Adrenal gland (tissue), 12 donors: ENCODE data around the gene ARFGEF3. TPM values are rescaled to one million over a fixed set of nuclear protein-coding genes. Genes with fewer than 3 reads are reported as not detected.
"Not testable (repeated sequence)": the region's sequence is repeated elsewhere in the genome, so short reads cannot be mapped to it uniquely, and the experiment has no call there.

Experiments used
- DNase-seq, 7 donors: peaks; one replicate each; pipeline ENCODE4 v3.0.0-alpha.2; 2019 to 2020
- H3K27ac ChIP-seq, 5 donors: fragments of 200-600 bp; sonication (generic) in 4 of 5; 1 replicate in 3 of 5; 2 replicates in 2 of 5; pipeline versions ENCODE4 v1.5.1 to v1.8.0; 2016 to 2020; ENCODE audit warnings: mild to moderate bottlenecking in 1 of 5
- H3K27me3 ChIP-seq: fragments of 200-600 bp; 2 replicates; pipeline ENCODE4 v1.8.0; 2021
- H3K36me3 ChIP-seq, 2 donors: fragments of 200-600 bp; replicated peaks in 1 of 2; 1 replicate in 1 of 2; 2 replicates in 1 of 2; pipeline versions ENCODE4 v1.5.1 to v1.8.0; 2018 to 2022
- H3K4me1 ChIP-seq, 2 donors: fragments of 200-600 bp; replicated peaks in 1 of 2; 1 replicate in 1 of 2; 2 replicates in 1 of 2; pipeline versions ENCODE4 v1.5.1 to v1.8.0; 2018 to 2021
- H3K4me3 ChIP-seq, 4 donors: fragments of 200-600 bp; sonication (generic) in 3 of 4; one replicate each; pipeline ENCODE4 v1.5.1; 2016 to 2018
- H3K9me3 ChIP-seq, 3 donors: fragments of 200-600 bp; sonication (generic) in 1 of 3; replicated peaks in 1 of 3; 1 replicate in 2 of 3; 2 replicates in 1 of 3; pipeline versions ENCODE4 v1.5.1 to v1.8.0; 2016 to 2021
- CTCF ChIP-seq, 6 experiments: fragments of 450-650 bp in 4 of 6; fragments of 200-600 bp in 2 of 6; sonication (generic) in 1 of 6; IDR thresholded peaks; 1 replicate in 5 of 6; 2 replicates in 1 of 6; pipeline versions ENCODE4 v1.5.1 to v1.8.0; 2016 to 2021; ENCODE audit warnings: antibody characterized with exemption in 6 of 6, mild to moderate bottlenecking in 2 of 6, moderate library complexity in 1 of 6
- POLR2A ChIP-seq, 2 donors: fragments of 450-650 bp; IDR thresholded peaks; one replicate each; pipeline ENCODE4 v1.6.1; 2017; ENCODE audit warnings: antibody characterized with exemption in 2 of 2, mild to moderate bottlenecking in 2 of 2, moderate library complexity in 1 of 2
- whole genome bisulfite sequencing, 4 donors: extraction: QIAGEN DNeasy Blood & Tissue Kit in 2 of 4; methylation state at CpG; one replicate each; pipeline versions ENCODE4 v1.1.5 to v1.1.7; 2013 to 2017; 5-methylcytosine and 5-hydroxymethylcytosine counted together
- intact Hi-C, 2 donors: fragments of 100-400 bp; cut with DNase I; formaldehyde crosslinking; loops; one replicate each; pipeline versions ENCODE4 v1.14.1 to v1.15.0; 2022 to 2023
- polyA plus RNA-seq, 3 donors: library from polyadenylated mRNA; stranded (reverse); fragments of 200-250 nt in 2 of 3; fragments of 350-450 nt in 1 of 3; fragmentation: Illumina TruSeq in 1 of 3; extraction: RNeasy Lipid Tissue Mini Kit (QIAGEN cat#74804) in 1 of 3; gene quantifications; one replicate each; pipeline ENCODE4 v1.2.3, GENCODE V29; 2013 to 2014
- total RNA-seq, 9 donors: library from RNA; depleted of rRNA in 4 of 9; stranded (reverse); fragments of >200 nt in 4 of 9; fragments of 120-200 nt in 1 of 9; fragmentation: NEBNext Ultra II Directional in 1 of 9; extraction: Animal tissue kit (Norgen Biotek cat#: 25700) in 1 of 9; gene quantifications; one replicate each; pipeline versions ENCODE4 v1.1.0 to v1.2.4, GENCODE V29; 2013 to 2023
- donor health status: healthy with polysubstance abuse.
- donor health status: Bipolar disorder and iron deficiency.
- donor health status: DM: yes; HTN: yes; CAD: no.
- donor health status: DM: no; HTN: no; CAD: no.
- donor health status: DM: no; HTN: no; CAD: no.
- donor health status: DM: yes; HTN: yes; CAD: no.

The ARFGEF3 gene
- total and polyA plus RNA-seq, 12 donors: 0.06 to 10.9 (median 0.91) TPM; not detected in 1

GRCh38 chr6:138211601-138212000 is 49.9 kb downstream of the ARFGEF3 start:
- Histone ChIP-seq H3K36me3 (no peaks in the 10 kb centered on the region), H3K4me3 (no peak overlapping the region), H3K9me3 (no peaks in the 10 kb centered on the region), H3K27me3 (peaks cover 8% of the 10 kb centered on the region), H3K4me1 (no peaks in the 10 kb centered on the region), H3K27ac (no peak overlapping the region)
- TF ChIP-seq POLR2A (IDR thresholded peaks at IDR 0.05) (no peak), CTCF (IDR thresholded peaks at IDR 0.05) (no peak)
- 71 to 82% (median 77%) methylated on average over 5 of the region's 5 CpGs for WGBS, 4 donors
- intact Hi-C loops: no loop called here
- DNase-seq: no peak

GRCh38 chr6:138212530-138212929 is 50.8 kb downstream of the ARFGEF3 start:
- intact Hi-C loops, H3K4me3 ChIP-seq, DNase-seq, H3K4me1 ChIP-seq, H3K36me3 ChIP-seq, H3K27ac ChIP-seq, H3K9me3 ChIP-seq: not testable (repeated sequence)
- WGBS, 4 donors: 83 to 97% (median 94%) methylated on average over 2 of the region's 2 CpGs
- peaks cover 14% of the 10 kb centered on the region for H3K27me3 ChIP-seq

DNA sequence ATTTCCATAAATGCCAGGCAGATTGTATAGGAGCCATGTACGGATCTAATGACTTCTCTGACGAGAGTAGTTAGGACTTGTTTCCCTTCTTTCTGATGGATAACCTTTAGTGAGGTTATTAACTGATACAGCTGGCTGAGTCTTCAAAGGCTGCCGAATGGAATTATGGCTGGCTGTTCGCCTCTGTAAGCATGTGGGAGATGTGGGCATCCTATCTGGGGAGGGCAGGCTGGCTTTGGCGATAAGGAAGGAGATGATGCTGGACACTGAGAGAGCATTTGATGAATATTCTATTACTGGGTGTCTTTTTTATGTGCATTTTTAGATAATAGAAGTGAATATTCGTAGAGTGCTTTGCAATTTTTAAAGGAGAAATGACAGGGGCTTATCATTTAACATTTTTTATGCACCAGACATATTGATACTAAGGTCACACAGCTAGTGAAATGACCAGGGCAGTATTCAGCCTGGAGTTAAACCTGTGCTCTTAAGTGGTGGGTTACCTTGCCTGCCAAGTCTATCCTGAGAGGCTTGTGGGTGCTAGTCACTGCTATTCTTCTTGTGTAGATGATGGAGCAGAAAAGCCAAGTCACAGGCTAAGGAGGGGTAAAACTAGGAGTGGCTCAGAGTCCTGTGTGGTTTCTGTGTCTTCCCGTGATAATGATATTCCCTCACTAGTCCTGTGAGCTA is 53.5 kb downstream of the ARFGEF3 start:
- 37 to 50% (median 41%) methylated on average over 7 of the region's 7 CpGs for WGBS, 4 donors
- intact Hi-C loops: no loop called here
- TF ChIP-seq CTCF (IDR thresholded peaks at IDR 0.05): no peak
- TF ChIP-seq POLR2A (IDR thresholded peaks at IDR 0.05): no peak
- Histone ChIP-seq H3K36me3 (no peaks in the 10 kb centered on the region), H3K27ac (no peak overlapping the region), H3K9me3 (no peaks in the 10 kb centered on the region), H3K4me3 (no peak overlapping the region), H3K4me1 (no peaks in the 10 kb centered on the region), H3K27me3 (peaks cover 10% of the 10 kb centered on the region)
- no peak for DNase-seq

DNA sequence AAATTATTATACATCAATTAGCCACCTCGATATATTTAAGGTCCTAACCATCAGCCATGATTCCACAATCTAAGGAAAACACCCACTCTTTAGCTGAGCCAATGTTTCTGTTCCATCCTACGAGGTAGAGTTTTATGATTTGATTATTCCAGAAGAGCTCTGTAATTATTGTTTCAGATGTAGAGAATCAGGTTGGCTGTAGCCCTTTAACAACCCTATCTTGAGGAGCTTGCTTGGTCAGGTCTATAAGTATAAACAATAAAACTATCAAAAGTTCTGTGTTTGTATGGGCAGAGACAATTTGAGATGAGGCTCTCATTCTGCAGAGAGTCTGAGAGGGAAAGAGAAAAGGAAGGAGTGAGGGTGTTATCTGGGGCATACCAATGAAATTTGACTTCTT is 56.7 kb downstream of the ARFGEF3 start, which contains the start of gene PBOV1:
PBOV1 (minus strand) TSS at position 43 of the 400 bp plus-strand sequence. CDS start 96 bp downstream, outside the sequence.
- TF ChIP-seq POLR2A (IDR thresholded peaks at IDR 0.05) (no peak), CTCF (IDR thresholded peaks at IDR 0.05) (no peak)
- 62 to 74% (median 69%) methylated on average over 2 of the region's 2 CpGs for WGBS, 4 donors
- Histone ChIP-seq H3K4me1 (no peaks in the 10 kb centered on the region), H3K9me3 (no peaks in the 10 kb centered on the region), H3K36me3 (no peaks in the 10 kb centered on the region), H3K4me3 (no peak within 1 kb of the TSS), H3K27ac (no peak within 1 kb of the TSS), H3K27me3 (peaks cover 7% of the 10 kb centered on the region)
- intact Hi-C loops: no loop called here
- DNase-seq: no peak

- DNase-seq: no peak
- Histone ChIP-seq H3K9me3 (no peaks in the 10 kb centered on the region), H3K36me3 (no peaks in the 10 kb centered on the region), H3K4me1 (no peaks in the 10 kb centered on the region), H3K27ac (no peak overlapping the region), H3K27me3 (peaks cover 7% of the 10 kb centered on the region), H3K4me3 (no peak overlapping the region)
- no peak for TF ChIP-seq POLR2A (IDR thresholded peaks at IDR 0.05)
- no peak for TF ChIP-seq CTCF (IDR thresholded peaks at IDR 0.05)
- 79 to 86% (median 82%) methylated on average over 3 of the region's 3 CpGs for WGBS, 4 donors
- intact Hi-C loops: no loop called here
Observed at GRCh38 chr6:138219398-138219797, 57.7 kb downstream of the ARFGEF3 start.
